WERI-Rb-1 (cell line): ENCODE data around the gene HTR2A.

Source experiments
- DNase-seq: peaks from one replicate; pipeline ENCODE4 v3.0.0-alpha.2; 2020
- H3K27ac ChIP-seq: fragments of 250-450 bp; sonication (Bioruptor Pico); 2 replicates; pipeline ENCODE4 v1.5.1; 2020; ENCODE audit warnings: mild to moderate bottlenecking, moderate library complexity
- H3K27me3 ChIP-seq: fragments of 250-450 bp; sonication (Bioruptor Pico); 2 replicates; pipeline ENCODE4 v1.5.1; 2021; ENCODE audit warnings: mild to moderate bottlenecking, low read depth, moderate library complexity; ENCODE audit not compliant: insufficient read depth, severe bottlenecking
- H3K36me3 ChIP-seq: fragments of 250-450 bp; sonication (Bioruptor Pico); 2 replicates; pipeline ENCODE4 v1.5.1; 2020; ENCODE audit warnings: mild to moderate bottlenecking, moderate library complexity
- H3K4me3 ChIP-seq: 2 replicates; pipeline ENCODE4 v1.5.1; 2011; ENCODE audit warnings: low read depth, mild to moderate bottlenecking, control low read depth, low read length
- H3K9me3 ChIP-seq: fragments of 250-450 bp; sonication (Bioruptor Pico); 2 replicates; pipeline ENCODE4 v1.5.1; 2021; ENCODE audit warnings: mild to moderate bottlenecking, moderate library complexity; ENCODE audit not compliant: severe bottlenecking
- TF ChIP-seq, protein P1 (sequence below): IDR thresholded peaks from 2 replicates; pipeline ENCODE4 v1.5.1; 2011; ENCODE audit warnings: low read depth, mild to moderate bottlenecking, control low read depth, inconsistent platforms, low read length

Gene HTR2A

GRCh38 chr13:46868091-46868490 lies 28.8 kb downstream of the HTR2A start:
- no peaks in the 10 kb centered on the region for H3K36me3 ChIP-seq
- DNase-seq = no peak
- no peak overlapping the region for H3K4me3 ChIP-seq
- TF ChIP-seq, protein P1, sequence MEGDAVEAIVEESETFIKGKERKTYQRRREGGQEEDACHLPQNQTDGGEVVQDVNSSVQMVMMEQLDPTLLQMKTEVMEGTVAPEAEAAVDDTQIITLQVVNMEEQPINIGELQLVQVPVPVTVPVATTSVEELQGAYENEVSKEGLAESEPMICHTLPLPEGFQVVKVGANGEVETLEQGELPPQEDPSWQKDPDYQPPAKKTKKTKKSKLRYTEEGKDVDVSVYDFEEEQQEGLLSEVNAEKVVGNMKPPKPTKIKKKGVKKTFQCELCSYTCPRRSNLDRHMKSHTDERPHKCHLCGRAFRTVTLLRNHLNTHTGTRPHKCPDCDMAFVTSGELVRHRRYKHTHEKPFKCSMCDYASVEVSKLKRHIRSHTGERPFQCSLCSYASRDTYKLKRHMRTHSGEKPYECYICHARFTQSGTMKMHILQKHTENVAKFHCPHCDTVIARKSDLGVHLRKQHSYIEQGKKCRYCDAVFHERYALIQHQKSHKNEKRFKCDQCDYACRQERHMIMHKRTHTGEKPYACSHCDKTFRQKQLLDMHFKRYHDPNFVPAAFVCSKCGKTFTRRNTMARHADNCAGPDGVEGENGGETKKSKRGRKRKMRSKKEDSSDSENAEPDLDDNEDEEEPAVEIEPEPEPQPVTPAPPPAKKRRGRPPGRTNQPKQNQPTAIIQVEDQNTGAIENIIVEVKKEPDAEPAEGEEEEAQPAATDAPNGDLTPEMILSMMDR = no peak
- no peaks in the 10 kb centered on the region for H3K9me3 ChIP-seq
- H3K27me3 ChIP-seq = no peaks in the 10 kb centered on the region
- no peak overlapping the region for H3K27ac ChIP-seq

- Histone ChIP-seq H3K27ac (no peak overlapping the region), H3K36me3 (no peaks in the 10 kb centered on the region), H3K27me3 (no peaks in the 10 kb centered on the region), H3K9me3 (no peaks in the 10 kb centered on the region), H3K4me3 (no peak overlapping the region)
- peak; percentile 36 for DNase-seq
- TF ChIP-seq, protein P1 = no peak
These were observed 30.7 kb downstream of the HTR2A start for GRCh38 chr13:46866150-46866549.

DNA sequence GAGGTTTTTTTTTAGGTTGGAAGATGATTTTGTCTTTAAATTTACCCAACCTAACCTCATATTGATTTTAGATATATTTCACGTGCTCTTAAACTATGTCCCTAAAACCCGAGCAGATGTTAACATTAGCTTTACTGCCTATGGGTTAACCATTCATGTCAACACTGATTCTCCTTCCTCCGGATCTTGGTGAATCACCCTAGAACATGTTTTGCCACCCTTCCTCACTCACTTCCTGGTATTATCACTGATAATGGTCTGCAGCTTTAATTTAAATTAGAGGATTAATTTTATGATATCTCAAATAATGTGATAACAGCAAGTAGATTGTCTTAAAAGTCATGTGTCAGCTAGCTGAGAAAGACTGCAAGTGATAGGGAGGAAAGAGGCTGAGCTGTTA lies 31.9 kb downstream of the HTR2A start:
- DNase-seq = no peak
- Histone ChIP-seq H3K27me3 (no peaks in the 10 kb centered on the region), H3K27ac (no peak overlapping the region), H3K4me3 (no peak overlapping the region), H3K9me3 (no peaks in the 10 kb centered on the region), H3K36me3 (no peaks in the 10 kb centered on the region)
- TF ChIP-seq, protein P1 = no peak

- DNase-seq = no peak
- TF ChIP-seq, protein P1 = no peak
- no peaks in the 10 kb centered on the region for H3K27me3 ChIP-seq
These were observed 34.9 kb downstream of the HTR2A start for GRCh38 chr13:46861959-46862358.

DNA sequence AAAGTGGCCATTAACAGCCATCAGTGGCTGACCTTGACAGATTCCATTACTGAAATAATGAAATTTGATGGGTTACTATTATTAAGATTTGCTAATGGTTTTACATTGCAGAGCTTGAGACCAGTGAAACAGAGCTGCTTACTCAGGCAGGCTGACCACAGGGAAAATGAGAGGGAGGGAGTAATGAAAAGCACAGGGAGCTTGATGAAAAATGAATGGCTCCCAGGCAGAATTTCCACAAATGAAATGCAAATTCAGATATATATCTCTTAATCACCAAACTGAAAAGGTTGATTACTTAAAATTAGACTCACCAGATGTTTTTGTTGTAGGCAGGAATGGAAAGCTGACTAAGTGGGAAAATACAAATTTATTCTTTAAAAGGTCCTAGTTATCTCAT lies 36.1 kb downstream of the HTR2A start:
- H3K27ac ChIP-seq = no peak overlapping the region
- H3K4me3 ChIP-seq = no peak overlapping the region
- no peaks in the 10 kb centered on the region for H3K27me3 ChIP-seq
- H3K9me3 ChIP-seq = no peaks in the 10 kb centered on the region
- TF ChIP-seq, protein P1 = no peak
- no peak for DNase-seq
- H3K36me3 ChIP-seq = no peaks in the 10 kb centered on the region

More at GRCh38 chr13:46861959-46862358, 34.9 kb downstream of the HTR2A start:
- Histone ChIP-seq H3K27ac (no peak overlapping the region), H3K4me3 (no peak overlapping the region), H3K36me3 (no peaks in the 10 kb centered on the region), H3K9me3 (no peaks in the 10 kb centered on the region)

DNA sequence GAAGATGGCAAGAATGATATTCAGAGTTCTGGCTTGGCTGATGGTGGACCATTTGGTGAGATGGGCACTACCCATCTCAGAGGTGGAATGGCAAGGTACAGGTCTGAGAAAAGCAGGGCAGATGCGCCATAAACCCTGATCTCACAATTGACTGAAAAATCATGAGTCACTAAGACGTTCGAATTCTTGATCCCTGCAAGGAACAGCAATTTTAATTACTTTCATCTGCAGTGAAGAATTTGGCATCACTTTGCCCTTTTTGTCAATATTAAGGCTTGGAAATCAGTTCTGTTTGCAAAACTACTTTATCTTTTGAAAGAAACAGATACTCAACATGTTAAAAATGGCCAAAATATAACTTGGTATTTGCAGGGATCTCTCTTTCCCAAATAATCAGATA lies 38.1 kb downstream of the HTR2A start:
- TF ChIP-seq, protein P1 = no peak
- no peak overlapping the region for H3K4me3 ChIP-seq
- no peaks in the 10 kb centered on the region for H3K36me3 ChIP-seq
- H3K27me3 ChIP-seq = no peaks in the 10 kb centered on the region
- H3K27ac ChIP-seq = no peak overlapping the region
- no peaks in the 10 kb centered on the region for H3K9me3 ChIP-seq
- no peak for DNase-seq
